Fibroblast of lung (primary cell): Measurements from ENCODE around the gene NF2. TPM values are rescaled to one million over a fixed set of nuclear protein-coding genes. Genes with fewer than 3 reads are reported as not detected.
A peak's percentile ranks its signal among the peaks of the same experiment; 100 is the strongest.

ENCODE experiments used
- DNase-seq, 2 donors: peaks; one replicate each; pipeline versions ENCODE4 v3.0.0 to v3.0.0-alpha.2; 2010; ENCODE audit warnings: low read depth in 2 of 2
- H2AFZ ChIP-seq: 2 replicates; pipeline ENCODE4 v1.5.1; 2012; ENCODE audit warnings: low read length, control low read depth, inconsistent platforms
- H3K27ac ChIP-seq: 2 replicates; pipeline ENCODE4 v1.5.1; 2011; ENCODE audit warnings: low read length, control low read depth; ENCODE audit not compliant: insufficient read depth
- H3K27me3 ChIP-seq: 2 replicates; pipeline ENCODE4 v1.5.1; 2011; ENCODE audit warnings: mild to moderate bottlenecking, low read length; ENCODE audit not compliant: control insufficient read depth, insufficient read depth
- H3K36me3 ChIP-seq: 2 replicates; pipeline ENCODE4 v1.5.1; 2011; ENCODE audit warnings: low read length; ENCODE audit not compliant: control insufficient read depth, insufficient read depth
- H3K4me1 ChIP-seq: 2 replicates; pipeline ENCODE4 v1.5.1; 2011; ENCODE audit warnings: low read length; ENCODE audit not compliant: control insufficient read depth, insufficient read depth; ENCODE audit errors: extremely low read depth
- H3K4me2 ChIP-seq: 2 replicates; pipeline ENCODE4 v1.5.1; 2011; ENCODE audit warnings: low read length, control low read depth; ENCODE audit not compliant: insufficient read depth; ENCODE audit errors: extremely low read depth
- H3K4me3 ChIP-seq, 4 experiments: fragments of 200-600 bp in 1 of 4; sonication (generic) in 1 of 4; replicated peaks in 1 of 4; 2 replicates each; pipeline ENCODE4 v1.5.1; 2011 to 2016; ENCODE audit warnings: low read length in 4 of 4, low read depth in 3 of 4, mild to moderate bottlenecking in 3 of 4, control low read depth in 2 of 4, inconsistent platforms in 1 of 4, mixed read lengths in 1 of 4; ENCODE audit not compliant: insufficient read depth in 1 of 4; ENCODE audit errors: control extremely low read depth in 1 of 4
- H3K79me2 ChIP-seq: 2 replicates; pipeline ENCODE4 v1.5.1; 2012; ENCODE audit warnings: mild to moderate bottlenecking, low read length, inconsistent platforms; ENCODE audit not compliant: control insufficient read depth, insufficient read depth
- H3K9ac ChIP-seq: 2 replicates; pipeline ENCODE4 v1.5.1; 2011; ENCODE audit warnings: mild to moderate bottlenecking, low read length, control low read depth; ENCODE audit not compliant: insufficient read depth
- H3K9me3 ChIP-seq: 2 replicates; pipeline ENCODE4 v1.5.1; 2012; ENCODE audit warnings: low read depth, low read length; ENCODE audit not compliant: control insufficient read depth, insufficient read depth
- H4K20me1 ChIP-seq: 2 replicates; pipeline ENCODE4 v1.5.1; 2011; ENCODE audit warnings: low read length; ENCODE audit not compliant: control insufficient read depth, insufficient read depth; ENCODE audit errors: extremely low read depth
- EZH2 ChIP-seq: IDR thresholded peaks from 2 replicates; pipeline ENCODE4 v1.5.1; 2012; ENCODE audit warnings: low read length, control low read depth, mild to moderate bottlenecking; ENCODE audit errors: missing control alignments
- polyA plus RNA-seq, 2 donors: library from polyadenylated mRNA; depleted of rRNA in 1 of 2; stranded (reverse) in 1 of 2; unstranded in 1 of 2; fragments of >200 nt; gene quantifications; 2 replicates each; pipeline ENCODE4 v1.2.1, GENCODE V29; 2011 to 2012; ENCODE audit warnings: missing spikeins in 1 of 2
- total RNA-seq: library from RNA; depleted of rRNA; stranded (reverse); fragments of >200 nt; gene quantifications from 2 replicates; pipeline ENCODE4 v1.2.1, GENCODE V29; 2014
- TF ChIP-seq, protein P1 (sequence below), 2 donors: IDR thresholded peaks in 1 of 2; conservative IDR thresholded peaks in 1 of 2; 1 replicate in 1 of 2; 2 replicates in 1 of 2; pipeline ENCODE4 v1.5.1; 2011 to 2012; ENCODE audit warnings: low read length in 2 of 2, control low read depth in 1 of 2, inconsistent platforms in 1 of 2, low read depth in 1 of 2, mild to moderate bottlenecking in 1 of 2

The NF2 gene
- total and polyA plus RNA-seq, 2 donors (not counting 1 experiment from before 2014, with no cell fraction given), result 55.5 to 80.9 TPM

DNA sequence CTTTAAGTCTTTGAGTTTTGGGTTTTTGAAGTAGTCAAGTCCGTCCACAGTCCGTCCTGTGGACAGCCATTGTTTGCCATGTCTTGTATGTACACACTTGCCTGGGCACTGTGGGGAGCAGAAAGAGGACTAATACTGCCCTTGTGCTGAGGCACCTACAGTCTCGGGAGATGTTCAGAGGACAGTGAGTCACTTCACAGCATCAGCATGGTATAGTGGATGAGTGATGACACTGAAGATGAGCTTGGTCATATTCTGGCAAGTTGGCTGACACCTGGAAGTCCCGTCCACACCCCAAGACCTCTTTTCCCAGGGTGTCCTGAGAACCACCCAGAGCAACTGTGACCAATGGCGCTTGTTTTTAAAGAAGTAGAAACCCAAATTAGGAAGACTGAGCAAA lies 29.2 kb downstream of the NF2 start:
- H3K36me3 ChIP-seq, result no peaks in the 10 kb centered on the region
- peaks cover 78% of the 10 kb centered on the region for H3K79me2 ChIP-seq
- DNase-seq, result no peak
- no peak overlapping the region for H3K27ac ChIP-seq
- TF ChIP-seq EZH2, result no peak
- TF ChIP-seq, protein P1, sequence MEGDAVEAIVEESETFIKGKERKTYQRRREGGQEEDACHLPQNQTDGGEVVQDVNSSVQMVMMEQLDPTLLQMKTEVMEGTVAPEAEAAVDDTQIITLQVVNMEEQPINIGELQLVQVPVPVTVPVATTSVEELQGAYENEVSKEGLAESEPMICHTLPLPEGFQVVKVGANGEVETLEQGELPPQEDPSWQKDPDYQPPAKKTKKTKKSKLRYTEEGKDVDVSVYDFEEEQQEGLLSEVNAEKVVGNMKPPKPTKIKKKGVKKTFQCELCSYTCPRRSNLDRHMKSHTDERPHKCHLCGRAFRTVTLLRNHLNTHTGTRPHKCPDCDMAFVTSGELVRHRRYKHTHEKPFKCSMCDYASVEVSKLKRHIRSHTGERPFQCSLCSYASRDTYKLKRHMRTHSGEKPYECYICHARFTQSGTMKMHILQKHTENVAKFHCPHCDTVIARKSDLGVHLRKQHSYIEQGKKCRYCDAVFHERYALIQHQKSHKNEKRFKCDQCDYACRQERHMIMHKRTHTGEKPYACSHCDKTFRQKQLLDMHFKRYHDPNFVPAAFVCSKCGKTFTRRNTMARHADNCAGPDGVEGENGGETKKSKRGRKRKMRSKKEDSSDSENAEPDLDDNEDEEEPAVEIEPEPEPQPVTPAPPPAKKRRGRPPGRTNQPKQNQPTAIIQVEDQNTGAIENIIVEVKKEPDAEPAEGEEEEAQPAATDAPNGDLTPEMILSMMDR (conservative IDR thresholded peaks at IDR 0.05 in 1 of 2, IDR thresholded peaks at IDR 0.05 in 1 of 2; ENCODE audit: low read depth in 1 of 2, low read length in 2 of 2), result no peak
- H3K27me3 ChIP-seq, result no peaks in the 10 kb centered on the region
- H2AFZ ChIP-seq, result no peak overlapping the region
- no peaks in the 10 kb centered on the region for H4K20me1 ChIP-seq
- H3K4me3 ChIP-seq, result no peak overlapping the region
- no peak overlapping the region for H3K9ac ChIP-seq
- no peak overlapping the region for H3K4me2 ChIP-seq
- H3K4me1 ChIP-seq, result peaks cover 4% of the 10 kb centered on the region
- H3K9me3 ChIP-seq, result no peaks in the 10 kb centered on the region

DNA sequence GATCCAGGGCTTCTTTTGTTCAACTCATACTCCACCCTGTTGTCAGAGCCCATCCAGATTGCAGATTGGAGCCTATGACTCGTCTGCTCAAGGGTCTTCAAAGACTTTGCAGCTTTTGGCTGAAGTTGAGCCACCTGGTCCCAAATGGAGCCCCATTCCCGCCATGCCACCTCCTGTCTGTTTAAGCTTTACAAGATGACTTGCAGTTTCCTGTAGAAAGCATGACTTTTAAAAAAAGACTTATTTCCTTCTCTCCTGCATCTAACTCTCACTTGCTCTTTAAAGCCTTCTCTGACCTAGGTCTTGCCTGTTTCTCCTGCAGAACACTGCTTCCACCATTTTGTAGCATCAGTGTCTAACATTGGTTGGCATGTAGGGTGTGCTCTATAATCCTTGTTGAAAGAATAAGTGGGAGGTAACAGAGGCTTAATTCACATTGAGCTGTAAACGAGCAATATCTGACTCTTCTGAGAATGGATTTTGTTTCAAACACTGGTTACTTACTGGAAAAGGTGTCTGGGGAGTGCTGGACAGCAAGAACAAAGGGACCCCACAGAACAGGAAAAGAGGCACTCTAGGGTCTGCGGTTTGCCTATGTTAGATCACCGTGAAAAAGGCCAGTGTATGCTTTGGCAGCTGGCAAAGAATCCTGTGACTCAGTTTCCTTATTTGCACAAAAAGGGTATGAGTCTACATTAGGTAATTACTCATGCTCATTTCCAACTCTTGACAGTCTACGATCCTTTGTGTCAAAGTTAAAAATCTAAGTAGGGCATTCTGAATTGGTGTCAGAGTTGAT lies 30.3 kb downstream of the NF2 start:
- TF ChIP-seq EZH2, result no peak
- TF ChIP-seq, protein P1 (conservative IDR thresholded peaks at IDR 0.05 in 1 of 2, IDR thresholded peaks at IDR 0.05 in 1 of 2; ENCODE audit: low read depth in 1 of 2, low read length in 2 of 2), result no peak
- H3K4me3 ChIP-seq, result no peak overlapping the region
- no peaks in the 10 kb centered on the region for H3K9me3 ChIP-seq
- H3K27me3 ChIP-seq, result no peaks in the 10 kb centered on the region
- H3K4me2 ChIP-seq, result no peak overlapping the region
- no peak overlapping the region for H3K9ac ChIP-seq
- H3K79me2 ChIP-seq, result peaks cover 72% of the 10 kb centered on the region
- peaks cover 4% of the 10 kb centered on the region for H3K4me1 ChIP-seq
- no peak overlapping the region for H3K27ac ChIP-seq
- no peaks in the 10 kb centered on the region for H4K20me1 ChIP-seq
- DNase-seq, result peak in 1 of 2 donors; percentile 90
- no peak overlapping the region for H2AFZ ChIP-seq
- no peaks in the 10 kb centered on the region for H3K36me3 ChIP-seq

DNA sequence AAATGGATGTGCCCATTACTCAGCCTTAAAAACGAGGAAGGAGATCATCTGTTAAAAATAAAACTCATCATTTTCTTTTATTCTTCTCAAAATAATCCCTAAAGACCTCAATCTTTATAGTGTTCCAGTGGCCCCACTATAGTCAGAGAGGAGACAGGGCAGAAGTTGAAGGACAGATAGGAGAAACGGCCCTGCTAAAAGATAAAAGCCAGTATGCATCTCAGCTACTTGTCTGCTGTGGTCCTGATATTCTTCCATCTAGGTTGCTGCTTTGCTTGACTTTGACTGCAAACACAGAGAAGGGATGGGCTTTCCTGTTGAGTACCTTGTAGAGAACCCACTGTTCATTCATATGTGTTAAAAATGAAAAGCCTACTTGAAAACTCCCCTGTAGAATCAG lies 31.4 kb downstream of the NF2 start:
- TF ChIP-seq EZH2, result no peak
- TF ChIP-seq, protein P1 (conservative IDR thresholded peaks at IDR 0.05 in 1 of 2, IDR thresholded peaks at IDR 0.05 in 1 of 2; ENCODE audit: low read depth in 1 of 2, low read length in 2 of 2), result no peak
- no peak for DNase-seq
- no peak overlapping the region for H2AFZ ChIP-seq
- no peak overlapping the region for H3K9ac ChIP-seq
- H3K36me3 ChIP-seq, result peaks cover 2% of the 10 kb centered on the region
- H3K4me2 ChIP-seq, result no peak overlapping the region
- H3K4me1 ChIP-seq, result peaks cover 4% of the 10 kb centered on the region
- H3K27me3 ChIP-seq, result no peaks in the 10 kb centered on the region
- H3K27ac ChIP-seq, result no peak overlapping the region
- H4K20me1 ChIP-seq, result no peaks in the 10 kb centered on the region
- peaks cover 61% of the 10 kb centered on the region for H3K79me2 ChIP-seq
- no peak overlapping the region for H3K4me3 ChIP-seq
- no peaks in the 10 kb centered on the region for H3K9me3 ChIP-seq
